GM19351 (cell line): ENCODE measurements around the gene MEOX2.

Experiments
- ATAC-seq: cut with Tn5 transposase; IDR thresholded peaks from one replicate; pipeline ENCODE4 v1.9.1; 2021; ENCODE audit warnings: mild to moderate bottlenecking, moderate library complexity; ENCODE audit not compliant: unreplicated experiment

MEOX2 gene

DNA sequence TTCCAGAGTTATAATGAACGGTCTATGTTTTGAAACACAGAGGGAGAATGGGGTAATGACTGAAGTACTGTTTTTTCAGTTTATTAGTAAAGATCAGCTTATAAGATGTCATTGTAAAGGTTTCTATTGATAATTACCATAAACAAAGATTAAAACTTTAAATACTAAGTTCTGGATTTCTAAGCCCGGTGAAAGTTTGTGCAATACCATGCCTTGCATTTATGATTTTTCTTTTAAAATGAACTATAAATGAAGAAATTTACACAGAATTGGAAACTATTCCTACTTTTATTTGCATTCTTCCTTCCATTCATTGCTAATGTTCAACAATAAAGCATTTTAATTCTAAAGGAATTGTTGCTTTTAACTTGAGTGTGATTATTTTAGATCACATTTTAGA, 4.9 kb downstream of the MEOX2 start:
- ATAC-seq: no peak

DNA sequence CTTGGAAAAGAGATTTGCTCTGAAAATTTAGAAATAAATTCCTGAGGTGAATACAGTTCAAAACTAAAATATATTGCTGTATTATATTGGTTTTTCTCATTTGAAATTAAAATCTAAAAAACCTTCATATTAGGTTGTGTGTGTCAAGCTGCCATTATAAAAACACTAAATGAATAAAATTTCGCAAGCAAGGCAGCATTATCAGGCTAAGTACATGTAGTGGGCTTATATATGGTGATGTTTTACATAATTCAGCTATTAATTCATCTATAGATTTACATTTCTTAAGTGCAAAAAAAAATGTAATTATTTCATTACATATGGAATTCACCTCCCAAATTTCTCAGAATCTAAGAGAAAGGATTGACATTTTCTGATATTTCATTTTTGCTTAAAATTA, 5.3 kb downstream of the MEOX2 start:
- no peak for ATAC-seq

DNA sequence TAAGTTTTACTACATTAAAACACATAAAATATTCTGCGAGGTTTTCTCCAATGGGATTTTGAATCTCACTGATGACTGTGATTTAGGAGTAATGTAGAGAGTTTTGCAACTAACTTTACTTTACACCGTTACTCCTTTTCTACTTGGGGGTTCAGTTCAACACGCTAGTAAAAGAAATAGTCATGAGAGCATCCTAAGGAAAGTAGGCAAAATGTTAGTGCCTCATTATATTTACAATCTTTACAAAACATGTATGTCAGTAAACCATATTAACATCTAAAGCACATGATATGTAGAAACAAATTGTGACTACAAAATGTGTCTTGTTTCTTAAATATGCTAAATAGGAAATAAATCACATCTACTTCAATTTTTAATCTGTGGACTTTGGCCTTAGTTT, 6.0 kb downstream of the MEOX2 start:
- no peak for ATAC-seq

DNA sequence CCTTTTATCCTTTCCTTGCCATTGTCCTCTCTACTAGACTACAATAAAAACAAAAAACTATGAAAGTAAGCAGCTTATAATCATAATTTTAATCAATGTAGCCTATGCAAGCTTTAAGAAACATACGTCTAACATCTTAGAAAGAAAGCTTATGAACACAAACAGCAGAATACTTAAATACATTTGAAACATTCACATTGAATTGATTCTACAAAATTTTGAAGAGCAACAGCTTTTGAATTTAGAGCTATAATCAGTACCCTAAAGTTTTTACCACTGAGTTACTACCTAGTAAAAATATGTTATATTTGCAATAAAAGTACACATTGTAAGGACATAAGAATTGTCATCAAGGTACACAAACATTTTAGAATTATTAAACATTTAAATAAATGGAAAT, 7.2 kb downstream of the MEOX2 start:
- ATAC-seq: no peak

DNA sequence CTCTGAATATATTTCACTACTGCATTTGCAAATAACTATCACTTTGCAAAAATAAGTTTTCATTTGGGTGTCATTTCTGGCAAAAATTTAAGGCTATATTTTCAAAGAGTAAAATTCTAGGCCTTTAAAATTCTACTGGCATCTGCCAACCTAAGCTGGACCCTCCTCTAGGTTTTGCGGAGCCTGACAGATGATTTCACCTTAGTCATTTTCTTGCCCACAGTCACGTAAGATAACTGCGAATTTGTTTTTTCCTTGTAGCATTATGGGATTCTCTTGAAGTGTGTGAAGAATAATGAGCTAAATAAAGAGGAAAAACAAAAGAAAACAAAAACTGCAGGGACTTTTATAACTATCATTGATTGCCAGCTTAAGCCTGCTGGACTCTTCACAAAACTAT, 7.8 kb downstream of the MEOX2 start:
- ATAC-seq: no peak

DNA sequence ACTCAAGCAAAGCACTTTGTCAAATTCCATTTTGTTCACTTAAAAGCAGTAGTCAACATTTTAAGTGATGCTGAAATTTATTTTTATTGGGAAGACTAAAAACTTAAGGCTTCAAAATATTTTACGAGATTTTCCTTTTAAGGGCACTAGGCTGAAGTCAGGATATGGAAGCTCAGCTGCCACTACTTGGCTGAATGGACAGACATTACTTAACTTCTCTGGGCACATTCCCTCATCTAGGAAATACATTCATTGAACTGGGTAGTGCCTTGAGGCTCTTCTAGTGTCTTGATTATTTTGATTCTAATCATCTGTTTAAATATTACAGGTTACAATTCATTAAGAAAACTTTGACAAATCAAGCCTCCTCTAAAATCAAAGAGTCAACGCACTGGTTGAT, 11.1 kb downstream of the MEOX2 start:
- no peak for ATAC-seq

DNA sequence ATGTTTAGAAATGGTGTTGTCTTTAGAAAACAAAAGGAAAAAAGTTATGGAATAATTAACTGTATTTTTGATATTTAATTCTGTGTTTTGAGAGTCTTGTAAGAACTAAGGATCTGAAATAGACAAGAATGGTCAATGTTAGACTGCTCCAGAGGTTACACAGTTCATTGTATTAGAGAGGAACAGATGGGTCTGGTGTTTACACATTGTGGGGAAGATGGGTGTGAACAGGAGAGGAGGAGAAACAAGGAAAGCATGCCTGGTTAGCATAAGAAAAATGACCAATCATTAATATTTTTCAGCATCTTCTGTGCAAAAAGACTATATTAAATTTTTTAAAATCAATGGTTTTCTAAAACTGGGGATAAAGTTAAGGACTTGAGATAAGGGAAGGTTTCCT, 11.9 kb downstream of the MEOX2 start:
- ATAC-seq: no peak

DNA sequence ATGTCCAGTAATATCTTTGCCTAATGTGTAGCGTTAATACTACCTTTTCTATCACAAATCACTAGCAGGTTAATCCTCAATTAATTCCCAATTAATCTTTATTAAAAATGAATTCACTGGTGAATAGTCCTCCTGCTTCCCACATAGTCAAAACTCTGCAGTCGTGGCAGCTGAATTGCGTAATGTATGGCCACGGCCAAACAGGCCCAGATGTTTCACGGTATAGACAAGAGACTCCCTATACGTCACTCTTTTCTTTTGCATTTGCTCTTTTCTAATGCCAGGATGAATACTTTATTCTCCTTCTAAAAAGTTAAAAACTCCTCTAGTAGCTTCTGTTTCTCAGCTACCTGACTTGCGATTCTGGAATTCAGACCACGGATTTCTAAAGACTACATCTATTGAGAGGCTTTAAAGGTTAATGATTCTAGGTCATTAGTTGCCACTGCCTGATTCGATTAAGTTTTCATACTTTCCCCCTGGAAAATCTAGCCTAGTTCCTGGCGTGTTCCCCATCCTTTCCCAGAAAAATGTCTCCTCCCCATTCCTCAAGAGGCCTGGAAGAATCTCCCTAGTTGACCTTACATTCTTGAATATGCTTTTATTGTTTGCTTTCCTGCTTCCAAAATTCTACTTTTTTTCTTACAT, 16.9 kb downstream of the MEOX2 start:
- ATAC-seq: no peak

DNA sequence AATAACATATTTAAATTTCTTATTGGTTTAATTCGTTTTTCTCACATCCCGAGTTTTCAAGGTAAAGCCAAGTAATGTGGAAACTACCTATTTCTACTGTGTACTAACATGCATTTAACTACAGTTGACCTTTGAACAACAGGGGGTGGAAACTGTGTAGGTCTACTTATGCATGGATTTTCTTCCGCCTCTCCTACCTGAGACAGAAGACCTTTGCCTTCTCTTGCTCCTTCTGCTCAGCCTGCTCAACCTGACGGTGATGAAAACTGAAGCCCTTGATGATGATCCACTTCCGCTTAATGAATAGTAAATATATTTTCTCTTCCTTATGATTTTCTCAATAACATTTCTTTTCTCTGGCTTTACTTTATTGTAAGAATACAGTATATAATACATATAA, 18.5 kb downstream of the MEOX2 start:
- no peak for ATAC-seq

DNA sequence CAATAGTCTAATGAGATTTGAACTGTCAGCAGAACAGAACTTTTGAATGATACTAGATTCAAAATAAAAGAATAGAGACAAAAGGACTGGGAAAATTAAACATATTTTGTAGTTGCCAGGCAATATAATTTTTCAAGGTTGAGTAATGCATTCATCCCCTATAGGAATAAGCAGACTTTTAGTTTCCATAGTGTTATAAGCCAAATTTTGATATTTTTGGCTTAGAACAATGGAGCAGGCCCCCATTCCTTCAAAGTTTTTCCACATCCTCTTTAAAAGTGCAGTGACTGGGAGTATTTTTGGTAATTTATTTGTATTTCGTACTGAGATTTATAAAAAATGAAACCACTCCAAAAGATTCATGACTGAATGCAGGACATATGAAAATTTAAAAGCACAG, 24.0 kb downstream of the MEOX2 start:
- ATAC-seq: no peak

DNA sequence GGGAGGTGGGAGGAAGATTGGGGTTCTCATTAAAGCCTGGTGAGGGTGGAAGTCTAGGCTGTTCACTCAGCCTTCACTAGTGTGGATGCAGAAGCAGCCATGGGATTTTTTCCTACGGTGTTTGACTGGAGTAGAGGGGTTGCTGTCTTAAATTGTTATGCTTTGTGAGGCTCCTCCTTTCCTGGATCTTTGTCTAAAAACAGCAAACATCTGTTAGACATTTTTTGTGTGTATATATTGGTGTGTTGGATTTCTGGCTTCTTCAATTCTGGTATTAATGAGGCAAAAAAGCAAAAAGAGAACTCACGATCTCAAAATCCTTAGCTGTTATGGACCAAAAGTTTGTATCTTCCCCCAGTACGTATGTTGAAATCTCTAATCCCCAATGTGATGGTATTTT, 28.2 kb downstream of the MEOX2 start:
- ATAC-seq: no peak

DNA sequence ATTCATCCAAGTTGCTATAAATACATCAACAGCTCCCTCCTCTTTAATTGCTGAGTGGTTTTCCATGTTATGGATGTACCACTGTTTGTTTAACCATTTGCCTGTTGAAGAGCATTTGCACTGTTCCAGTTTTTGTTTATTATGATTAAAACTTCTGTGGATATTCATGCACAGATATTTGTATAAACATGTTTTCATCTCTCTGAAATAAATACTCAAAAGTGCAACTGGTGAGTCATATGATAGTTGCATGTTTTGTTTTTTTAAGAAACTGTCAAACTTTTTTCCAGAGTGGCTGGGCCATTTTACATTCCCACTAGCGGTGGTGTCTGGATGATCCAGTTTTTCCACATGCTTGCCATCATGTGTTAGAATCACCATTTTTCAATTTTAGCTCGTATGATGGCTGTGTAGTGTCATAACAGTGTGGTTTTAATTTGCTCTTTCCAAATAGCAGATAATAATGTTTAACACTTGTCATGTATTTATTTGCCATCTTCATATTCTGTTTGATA, 33.6 kb downstream of the MEOX2 start:
- no peak for ATAC-seq

DNA sequence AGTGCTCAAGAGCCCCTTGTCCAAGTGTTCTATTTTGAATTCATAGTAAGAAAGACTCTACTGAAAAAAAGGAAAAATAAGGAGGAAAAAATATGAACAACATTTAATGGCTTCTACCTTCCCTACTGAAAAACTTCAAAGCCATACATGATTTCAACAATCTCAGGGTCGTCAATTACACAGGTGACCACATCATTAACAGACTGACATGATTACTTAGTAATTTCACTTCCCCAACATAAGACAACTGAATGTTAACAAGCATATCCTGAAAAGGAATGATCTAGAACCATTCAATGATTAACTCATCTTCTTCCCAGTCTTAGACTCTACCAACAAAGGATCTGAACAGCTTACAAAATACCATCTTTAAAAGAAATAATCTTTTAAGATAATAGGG, 34.8 kb downstream of the MEOX2 start:
- ATAC-seq: no peak

DNA sequence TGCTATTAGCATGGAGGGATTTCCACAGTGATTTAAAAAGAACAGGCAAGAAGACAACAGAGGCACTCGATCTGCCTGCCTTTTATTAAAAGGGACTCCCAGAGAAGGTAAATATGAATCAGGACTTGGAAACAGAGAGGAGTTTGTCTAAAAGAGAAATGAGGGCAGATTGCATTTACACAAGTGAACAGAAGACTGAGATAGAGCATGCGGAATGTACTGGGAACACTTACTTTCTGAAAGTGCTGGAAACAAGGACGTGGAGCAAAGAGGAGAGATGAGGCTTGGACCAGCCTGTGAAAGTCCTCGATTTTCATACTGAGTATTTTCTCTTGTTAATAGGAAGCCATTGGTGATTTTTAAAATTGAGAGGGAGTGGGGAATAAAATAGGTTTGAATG, 35.7 kb downstream of the MEOX2 start:
- ATAC-seq: no peak

DNA sequence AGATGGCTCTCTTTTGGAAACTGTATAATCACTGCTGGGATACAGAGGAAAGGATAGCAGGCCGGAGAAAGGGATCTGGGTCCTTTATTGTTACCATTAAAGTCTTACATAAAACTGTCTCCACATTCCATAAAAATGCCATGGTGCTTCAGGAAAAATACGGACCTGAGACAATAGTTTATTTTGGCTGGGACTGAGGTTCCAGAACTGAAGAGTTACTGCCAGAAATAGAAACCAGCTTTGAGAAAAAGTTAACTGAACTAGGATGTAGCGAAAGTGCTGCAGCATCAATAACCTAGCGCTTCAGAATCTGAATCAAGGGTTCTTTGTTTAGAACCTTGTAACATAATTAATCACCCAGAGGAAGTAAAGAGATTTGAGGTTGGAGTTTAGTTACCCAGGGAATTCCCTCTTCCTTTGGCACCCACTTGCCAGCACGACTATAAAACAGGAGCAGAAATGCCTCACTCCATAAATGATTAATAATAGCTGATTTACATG, 38.0 kb downstream of the MEOX2 start:
- no peak for ATAC-seq

DNA sequence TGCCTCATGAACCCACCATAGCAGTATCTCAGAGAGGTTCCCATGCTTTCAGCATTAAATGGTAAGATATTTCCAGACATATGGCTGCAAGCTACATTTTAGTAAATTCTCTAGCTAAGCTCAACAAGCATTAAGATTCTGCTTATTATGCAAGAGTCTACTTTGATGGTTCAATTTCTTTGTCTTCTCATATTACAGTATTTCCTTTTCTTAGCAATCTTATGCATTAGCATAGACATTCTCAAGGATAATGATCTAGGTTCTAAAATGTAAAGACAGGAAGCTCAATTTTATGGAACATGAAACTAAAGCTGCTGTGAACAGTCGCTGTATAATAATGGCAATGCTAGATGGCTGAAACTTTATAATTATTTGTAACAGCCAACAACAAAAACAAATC, 39.2 kb downstream of the MEOX2 start:
- ATAC-seq: no peak

DNA sequence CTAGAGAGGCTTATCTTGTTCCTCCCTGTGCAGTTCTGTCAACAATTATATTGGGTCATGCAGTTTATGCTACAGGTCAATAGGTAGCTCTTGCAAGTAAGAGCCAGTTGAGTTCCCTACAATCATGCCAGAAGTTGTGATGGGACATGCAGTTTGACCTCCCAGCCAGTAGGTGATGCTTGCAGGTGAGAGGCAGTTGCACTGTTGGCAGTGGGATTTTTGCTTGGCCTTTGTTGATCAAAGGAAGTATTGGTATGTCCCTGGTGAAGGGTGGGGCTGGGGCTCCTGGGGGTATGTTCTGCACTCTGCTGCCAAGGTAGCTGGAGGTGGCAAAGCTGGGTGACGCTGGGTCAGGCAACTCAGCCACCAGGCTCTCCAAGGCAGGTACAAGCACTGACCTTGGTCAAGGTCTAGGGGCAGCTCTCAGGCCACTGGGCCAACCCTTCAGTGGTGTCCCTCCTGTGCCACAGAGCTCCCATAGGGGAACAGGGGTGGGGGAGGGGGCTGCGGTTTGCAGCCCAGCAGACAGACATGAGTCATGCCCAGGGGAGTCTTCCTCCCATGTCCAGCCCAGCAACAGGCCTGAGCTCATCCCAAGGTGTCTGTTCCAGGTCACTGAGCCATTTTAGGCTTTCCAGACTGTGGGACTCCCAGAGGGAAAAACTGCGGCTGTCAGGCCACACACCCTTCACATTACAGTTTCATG, 43.3 kb downstream of the MEOX2 start:
- ATAC-seq: no peak

DNA sequence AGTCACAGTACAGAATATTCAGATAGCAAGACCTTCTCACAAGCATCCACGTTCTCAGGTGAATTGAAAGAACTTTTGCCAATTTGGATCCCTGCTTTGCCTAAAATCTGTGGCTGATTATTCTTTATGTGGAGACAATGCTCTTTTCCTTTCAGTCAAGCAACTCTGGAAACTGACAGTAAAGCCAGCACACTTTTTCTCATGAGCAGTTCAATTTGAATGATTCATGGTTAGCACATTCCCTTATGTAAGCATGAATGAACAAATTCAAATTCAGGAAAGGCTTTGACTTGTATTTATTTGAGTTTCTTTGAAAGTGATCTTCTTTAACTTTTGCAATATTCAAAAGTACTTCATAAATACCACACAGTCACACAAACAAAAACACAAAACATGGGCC, 57.6 kb downstream of the MEOX2 start:
- ATAC-seq: no peak

DNA sequence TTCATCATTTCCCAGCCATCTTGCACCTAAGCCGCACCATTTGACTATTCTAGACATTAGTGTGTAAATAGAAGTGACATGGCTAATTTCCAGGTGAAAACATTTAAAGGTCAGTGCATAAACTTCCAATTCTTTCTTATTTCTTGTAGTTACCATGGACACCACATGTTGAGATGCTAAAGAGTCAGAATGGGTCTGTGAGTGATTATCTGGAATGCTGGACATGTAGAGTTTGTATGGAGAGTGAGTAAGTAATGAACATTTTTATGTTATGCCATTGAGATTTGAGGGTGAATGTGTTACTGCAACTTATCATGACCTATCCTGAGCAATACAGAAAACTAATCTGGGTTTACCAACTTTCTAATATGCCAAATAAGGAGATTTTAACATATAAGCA, 60.4 kb downstream of the MEOX2 start:
- no peak for ATAC-seq

DNA sequence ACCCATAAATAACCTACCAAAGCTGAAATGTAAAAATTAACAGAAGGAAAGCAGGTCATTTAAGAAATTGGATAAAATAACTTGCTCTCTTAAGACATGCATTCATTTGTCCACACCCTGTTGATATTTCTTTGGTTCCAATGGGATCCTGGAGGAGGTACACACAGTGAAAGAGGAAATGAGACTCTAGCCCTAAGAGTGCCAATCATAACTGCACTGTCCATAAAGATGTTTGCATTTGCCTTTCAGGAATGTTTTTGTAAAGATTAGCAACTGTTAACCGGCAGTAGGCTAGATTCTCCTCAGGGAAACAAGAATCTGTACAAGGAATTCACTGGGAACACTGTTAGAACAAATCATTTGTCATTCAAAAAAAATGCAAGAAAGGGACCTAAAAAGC, 61.0 kb downstream of the MEOX2 start:
- ATAC-seq: no peak

DNA sequence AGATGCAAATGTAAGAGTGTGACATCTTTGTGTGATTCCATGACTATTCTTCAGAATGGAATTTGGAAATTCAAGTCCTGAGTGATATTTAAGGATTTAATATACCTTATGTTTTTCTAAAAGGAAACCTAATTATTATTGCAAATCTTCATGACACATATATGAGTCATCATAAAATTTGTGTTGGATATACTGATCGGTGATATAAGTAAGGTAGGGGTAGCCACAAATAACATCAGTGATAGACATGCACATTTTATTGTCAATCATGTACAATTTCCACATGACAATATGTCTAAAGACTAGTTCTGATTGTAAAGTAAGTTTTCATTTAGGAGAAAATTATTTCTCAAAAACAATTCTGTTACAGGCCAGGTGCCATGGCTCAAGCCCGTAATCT, 65.0 kb downstream of the MEOX2 start:
- no peak for ATAC-seq

DNA sequence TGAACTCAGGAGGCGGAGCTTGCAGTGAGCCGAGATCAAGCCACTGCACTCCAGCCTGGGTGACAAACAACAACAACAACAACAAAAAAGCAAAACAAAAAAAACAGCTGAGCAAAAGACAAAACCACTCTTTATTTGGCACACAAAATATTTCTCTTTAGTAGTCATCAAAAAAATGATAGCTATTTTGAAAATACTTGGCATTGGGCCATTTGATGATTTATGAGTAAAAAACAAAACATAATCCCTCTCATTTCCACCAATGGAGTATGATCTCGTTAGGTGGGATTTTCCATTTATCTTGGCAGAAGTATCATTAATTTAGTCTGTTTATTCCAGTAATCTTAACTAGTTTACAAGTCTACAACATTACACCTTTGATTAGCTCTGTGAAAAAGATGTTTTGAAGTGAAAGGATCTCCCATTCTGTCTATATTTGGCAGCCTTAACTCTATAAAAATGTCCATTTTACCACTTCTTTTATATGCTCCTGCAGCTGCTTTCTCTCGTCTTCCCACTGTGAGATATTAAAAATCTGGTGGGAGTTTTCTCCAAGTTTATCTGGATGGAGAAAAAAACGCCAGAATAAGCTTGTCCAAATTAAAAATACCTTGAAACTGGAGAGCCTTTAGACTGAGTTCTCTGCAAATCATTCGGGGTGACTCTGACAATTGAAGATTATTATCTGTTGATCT, 65.8 kb downstream of the MEOX2 start:
- ATAC-seq: no peak
